ENCODE measurements around the gene CIP2A.

CIP2A gene

DNA sequence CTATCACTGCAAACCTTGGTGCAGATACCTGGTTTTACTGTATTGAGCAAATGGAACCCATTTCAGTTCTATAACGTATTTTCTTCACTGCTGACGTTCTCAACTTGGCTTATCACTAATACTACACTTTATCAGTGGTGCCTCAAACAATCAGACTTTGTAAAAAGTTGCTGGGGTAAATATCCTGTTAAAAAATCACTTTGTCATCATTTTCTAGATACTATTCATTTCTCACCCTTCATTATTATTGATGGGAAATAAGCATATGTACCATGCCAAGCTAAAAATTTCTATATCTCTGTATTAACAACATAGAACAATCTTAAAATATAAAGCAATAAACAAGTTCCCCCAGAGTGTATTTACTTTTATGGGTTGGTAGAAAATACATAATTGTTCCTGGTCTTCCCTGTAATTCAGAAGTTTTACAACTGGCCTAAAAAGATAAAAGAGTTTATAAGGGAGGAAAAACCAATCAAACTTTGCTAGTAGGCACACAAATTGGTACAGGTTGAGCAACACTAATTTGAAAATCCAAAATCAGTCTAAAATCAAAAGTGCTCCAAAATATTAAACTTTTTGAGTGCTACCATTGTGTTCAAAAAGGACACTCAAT is 33.2 kb downstream of the CIP2A start:
- TF ChIP-seq, protein P1, sequence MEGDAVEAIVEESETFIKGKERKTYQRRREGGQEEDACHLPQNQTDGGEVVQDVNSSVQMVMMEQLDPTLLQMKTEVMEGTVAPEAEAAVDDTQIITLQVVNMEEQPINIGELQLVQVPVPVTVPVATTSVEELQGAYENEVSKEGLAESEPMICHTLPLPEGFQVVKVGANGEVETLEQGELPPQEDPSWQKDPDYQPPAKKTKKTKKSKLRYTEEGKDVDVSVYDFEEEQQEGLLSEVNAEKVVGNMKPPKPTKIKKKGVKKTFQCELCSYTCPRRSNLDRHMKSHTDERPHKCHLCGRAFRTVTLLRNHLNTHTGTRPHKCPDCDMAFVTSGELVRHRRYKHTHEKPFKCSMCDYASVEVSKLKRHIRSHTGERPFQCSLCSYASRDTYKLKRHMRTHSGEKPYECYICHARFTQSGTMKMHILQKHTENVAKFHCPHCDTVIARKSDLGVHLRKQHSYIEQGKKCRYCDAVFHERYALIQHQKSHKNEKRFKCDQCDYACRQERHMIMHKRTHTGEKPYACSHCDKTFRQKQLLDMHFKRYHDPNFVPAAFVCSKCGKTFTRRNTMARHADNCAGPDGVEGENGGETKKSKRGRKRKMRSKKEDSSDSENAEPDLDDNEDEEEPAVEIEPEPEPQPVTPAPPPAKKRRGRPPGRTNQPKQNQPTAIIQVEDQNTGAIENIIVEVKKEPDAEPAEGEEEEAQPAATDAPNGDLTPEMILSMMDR (IDR thresholded peaks at IDR 0.05; ENCODE audit: insufficient read depth, low read length, poor library complexity, severe bottlenecking), result no peak
- Histone ChIP-seq H3K27me3 (replicated peaks; ENCODE audit: control insufficient read depth, insufficient read depth, low read length) (no peaks in the 10 kb centered on the region), H3K36me3 (ENCODE audit: control insufficient read depth, insufficient read depth, low read length) (peaks cover 2% of the 10 kb centered on the region), H3K4me3 (replicated peaks; ENCODE audit: low read depth, low read length) (no peak overlapping the region)
- DNase-seq (ENCODE audit: extremely low read depth, insufficient read length), result no peak

DNA sequence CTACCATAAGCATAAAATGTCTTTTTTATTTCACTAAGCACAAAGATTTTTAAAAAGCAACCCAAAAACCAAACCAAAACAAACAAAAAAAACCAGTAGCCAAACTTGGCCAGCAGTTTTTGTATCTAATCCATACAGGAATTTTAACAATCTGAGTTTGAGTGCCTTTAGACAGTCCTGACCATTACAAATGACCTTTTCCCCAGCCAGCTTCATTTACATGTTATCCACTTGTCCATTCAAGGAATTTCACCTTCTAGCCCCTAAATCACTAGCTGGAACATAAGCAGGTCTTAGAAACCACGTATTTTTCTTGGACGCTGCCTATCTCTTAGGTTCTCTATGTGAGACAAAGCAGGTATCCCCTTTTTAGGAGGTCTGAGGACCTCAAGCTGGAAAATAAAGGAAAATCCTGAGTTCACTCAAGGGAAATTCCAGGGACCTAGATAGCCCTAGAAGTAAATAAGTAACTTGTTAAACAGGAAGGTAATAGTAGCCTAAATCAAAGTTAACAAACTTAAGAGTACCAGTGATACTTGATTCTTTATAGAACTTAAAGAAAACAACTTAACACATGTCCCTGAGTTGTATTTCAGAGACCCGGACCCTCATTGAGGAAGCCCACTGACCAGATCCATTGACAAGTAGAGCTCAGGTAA is 34.2 kb downstream of the CIP2A start:
- DNase-seq (ENCODE audit: extremely low read depth, insufficient read length), result no peak
- peaks cover 2% of the 10 kb centered on the region for H3K36me3 ChIP-seq (ENCODE audit: control insufficient read depth, insufficient read depth, low read length)

DNA sequence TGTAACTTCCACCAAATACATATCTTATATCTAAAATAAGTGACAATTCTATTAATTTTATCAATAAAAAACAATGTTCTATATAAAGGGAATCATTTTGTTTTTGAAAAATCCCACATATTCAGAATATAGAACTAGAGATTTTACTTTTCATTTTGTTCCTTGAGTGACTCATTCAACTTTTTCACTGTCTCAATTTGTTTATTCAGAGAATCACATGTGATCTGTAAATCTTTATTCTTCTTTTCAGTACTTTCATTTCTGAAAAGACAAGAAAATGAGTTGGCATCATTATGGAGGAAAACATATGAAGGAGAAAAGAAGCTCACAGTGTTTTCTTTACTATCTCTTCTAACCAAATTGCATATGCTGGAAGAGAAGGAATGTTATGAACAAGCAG is 35.0 kb downstream of the CIP2A start:
- no peak overlapping the region for H3K4me3 ChIP-seq (replicated peaks; ENCODE audit: low read depth, low read length)
- DNase-seq (ENCODE audit: extremely low read depth, insufficient read length), result no peak
- H3K36me3 ChIP-seq (ENCODE audit: control insufficient read depth, insufficient read depth, low read length), result peaks cover 2% of the 10 kb centered on the region; the same call in 1 of the 2 replicates
- TF ChIP-seq, protein P1 (IDR thresholded peaks at IDR 0.05; ENCODE audit: insufficient read depth, low read length, poor library complexity, severe bottlenecking), result no peak
- H3K27me3 ChIP-seq (replicated peaks; ENCODE audit: control insufficient read depth, insufficient read depth, low read length), result no peaks in the 10 kb centered on the region

More for the DNA sequence above, 34.2 kb downstream of the CIP2A start:
- TF ChIP-seq, protein P1 (IDR thresholded peaks at IDR 0.05; ENCODE audit: insufficient read depth, low read length, poor library complexity, severe bottlenecking), result no peak
- Histone ChIP-seq H3K4me3 (replicated peaks; ENCODE audit: low read depth, low read length) (no peak overlapping the region), H3K27me3 (replicated peaks; ENCODE audit: control insufficient read depth, insufficient read depth, low read length) (no peaks in the 10 kb centered on the region)

DNA sequence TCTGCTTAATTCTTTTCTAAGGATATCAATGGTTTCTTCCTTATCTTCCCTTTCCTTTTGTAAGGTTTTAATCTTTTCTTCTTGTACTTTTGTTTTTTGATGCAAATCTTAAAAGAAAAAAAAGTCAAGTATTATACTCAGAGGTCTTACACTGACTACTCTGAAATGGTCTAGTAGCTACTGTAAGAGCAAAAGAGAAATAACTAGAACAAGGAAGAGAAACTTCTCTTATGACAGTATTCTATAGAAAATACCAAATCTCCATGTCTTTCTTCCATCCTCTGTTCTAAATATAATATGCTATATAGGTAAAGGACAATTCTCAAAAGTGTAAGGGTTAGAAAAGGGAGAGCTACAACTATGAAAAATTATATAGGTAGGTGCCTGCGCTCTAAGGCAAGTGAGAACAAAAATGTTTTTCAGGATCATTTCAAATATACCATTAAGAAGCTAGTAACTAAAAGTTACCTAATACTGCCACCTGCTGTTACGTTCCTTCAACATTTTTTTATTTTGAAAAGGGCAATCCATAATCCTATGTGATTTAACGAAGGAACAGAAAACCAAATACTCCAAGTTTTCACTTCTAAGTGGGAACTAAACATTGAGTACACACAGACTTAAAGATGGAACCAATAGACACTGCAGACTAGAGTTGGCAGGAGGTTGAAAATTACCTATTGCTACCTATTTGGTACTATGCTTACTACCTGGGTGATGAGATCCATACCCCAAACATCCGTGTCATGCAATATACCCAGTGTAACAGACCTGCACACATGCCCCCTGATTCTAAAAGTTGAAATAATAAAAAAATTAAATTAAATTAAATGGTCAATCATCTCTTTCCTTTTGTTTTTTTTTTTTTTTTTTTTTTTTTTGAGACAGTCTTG is 36.7 kb downstream of the CIP2A start:
- H3K36me3 ChIP-seq (ENCODE audit: control insufficient read depth, insufficient read depth, low read length), result no peaks in the 10 kb centered on the region; the same call in 1 of the 2 replicates
- no peak for DNase-seq (ENCODE audit: extremely low read depth, insufficient read length)

DNA sequence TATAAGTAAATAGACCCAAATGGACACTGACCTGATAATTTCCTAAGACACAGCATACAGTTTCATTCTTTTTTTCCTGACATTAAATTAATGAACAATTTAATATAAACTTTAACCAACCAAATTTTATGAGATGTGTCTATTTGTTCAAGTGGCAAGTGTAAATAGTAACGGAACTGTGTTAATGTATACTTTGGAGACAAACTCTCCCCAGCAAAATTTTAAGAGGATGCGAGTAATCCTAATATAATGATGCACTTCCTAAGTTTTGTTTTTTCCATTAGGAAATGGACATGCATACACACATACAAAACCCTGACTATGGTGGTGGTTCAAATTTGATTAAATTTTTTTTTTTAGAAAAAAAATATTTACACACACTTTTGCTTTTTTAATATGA is 40.4 kb downstream of the CIP2A start:
- TF ChIP-seq, protein P1 (IDR thresholded peaks at IDR 0.05; ENCODE audit: insufficient read depth, low read length, poor library complexity, severe bottlenecking), result no peak
- H3K36me3 ChIP-seq (ENCODE audit: control insufficient read depth, insufficient read depth, low read length), result no peaks in the 10 kb centered on the region; the same call in 1 of the 2 replicates
- H3K4me3 ChIP-seq (replicated peaks; ENCODE audit: low read depth, low read length), result no peak overlapping the region
- DNase-seq (ENCODE audit: extremely low read depth, insufficient read length), result no peak
- no peaks in the 10 kb centered on the region for H3K27me3 ChIP-seq (replicated peaks; ENCODE audit: control insufficient read depth, insufficient read depth, low read length)

More for the DNA sequence above, 36.7 kb downstream of the CIP2A start:
- TF ChIP-seq, protein P1 (IDR thresholded peaks at IDR 0.05; ENCODE audit: insufficient read depth, low read length, poor library complexity, severe bottlenecking), result peak; percentile 23
- H3K27me3 ChIP-seq (replicated peaks; ENCODE audit: control insufficient read depth, insufficient read depth, low read length), result no peaks in the 10 kb centered on the region
- no peak overlapping the region for H3K4me3 ChIP-seq (replicated peaks; ENCODE audit: low read depth, low read length)
